ENCODE results near the gene SGCD.

DNA sequence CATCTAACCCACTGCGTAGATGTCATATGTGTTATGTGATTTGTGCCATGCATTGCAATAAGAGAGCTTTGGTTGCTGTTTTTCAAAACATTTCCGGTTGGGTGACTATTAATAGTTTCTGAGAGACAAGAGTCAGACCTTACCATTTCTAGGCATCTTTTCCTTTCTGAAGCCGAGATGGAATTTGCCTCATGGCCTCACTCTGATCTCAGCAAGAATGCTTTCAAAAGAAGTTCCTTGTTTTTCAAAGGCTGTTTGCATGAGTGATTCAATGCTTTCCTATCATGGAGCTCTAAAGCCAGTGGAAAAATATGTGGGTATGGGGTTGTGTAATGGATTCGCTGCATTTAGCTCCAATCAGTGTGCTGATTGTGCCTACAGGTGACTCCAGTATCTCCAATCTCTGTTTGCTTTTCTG, 320.1 kb downstream of the SGCD start:
- TF ChIP-seq POLR2AphosphoS5 (IDR thresholded peaks at IDR 0.05) (no peak), POLR2A (IDR thresholded peaks at IDR 0.05) (no peak)
- TF ChIP-seq, protein P1, sequence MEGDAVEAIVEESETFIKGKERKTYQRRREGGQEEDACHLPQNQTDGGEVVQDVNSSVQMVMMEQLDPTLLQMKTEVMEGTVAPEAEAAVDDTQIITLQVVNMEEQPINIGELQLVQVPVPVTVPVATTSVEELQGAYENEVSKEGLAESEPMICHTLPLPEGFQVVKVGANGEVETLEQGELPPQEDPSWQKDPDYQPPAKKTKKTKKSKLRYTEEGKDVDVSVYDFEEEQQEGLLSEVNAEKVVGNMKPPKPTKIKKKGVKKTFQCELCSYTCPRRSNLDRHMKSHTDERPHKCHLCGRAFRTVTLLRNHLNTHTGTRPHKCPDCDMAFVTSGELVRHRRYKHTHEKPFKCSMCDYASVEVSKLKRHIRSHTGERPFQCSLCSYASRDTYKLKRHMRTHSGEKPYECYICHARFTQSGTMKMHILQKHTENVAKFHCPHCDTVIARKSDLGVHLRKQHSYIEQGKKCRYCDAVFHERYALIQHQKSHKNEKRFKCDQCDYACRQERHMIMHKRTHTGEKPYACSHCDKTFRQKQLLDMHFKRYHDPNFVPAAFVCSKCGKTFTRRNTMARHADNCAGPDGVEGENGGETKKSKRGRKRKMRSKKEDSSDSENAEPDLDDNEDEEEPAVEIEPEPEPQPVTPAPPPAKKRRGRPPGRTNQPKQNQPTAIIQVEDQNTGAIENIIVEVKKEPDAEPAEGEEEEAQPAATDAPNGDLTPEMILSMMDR (IDR thresholded peaks at IDR 0.05), result no peak
